Kidney epithelial cell (primary cell): ENCODE results near the gene DVL2. TPM values are rescaled to one million over a fixed set of nuclear protein-coding genes. Genes with fewer than 3 reads are reported as not detected.

Experiments used
- DNase-seq: peaks from one replicate; pipeline ENCODE4 v3.0.0-alpha.2; 2010; ENCODE audit warnings: low read depth
- H3K27me3 ChIP-seq: 2 replicates; pipeline ENCODE4 v1.6.0; 2011; ENCODE audit warnings: low read length; ENCODE audit not compliant: control insufficient read depth, insufficient read depth
- H3K36me3 ChIP-seq: 2 replicates; pipeline ENCODE4 v1.5.1; 2011; ENCODE audit warnings: low read length; ENCODE audit not compliant: control insufficient read depth, insufficient read depth
- H3K4me3 ChIP-seq: 2 replicates; pipeline ENCODE4 v1.5.1; 2011; ENCODE audit warnings: low read depth, mild to moderate bottlenecking, control low read depth, low read length
- total RNA-seq: library from RNA; depleted of rRNA; stranded (reverse); fragments of >200 nt; gene quantifications from 2 replicates; pipeline ENCODE4 v1.2.3, GENCODE V29; 2015
- TF ChIP-seq, protein P1 (sequence below): IDR thresholded peaks from 2 replicates; pipeline ENCODE4 v1.5.1; 2011; ENCODE audit warnings: mild to moderate bottlenecking, moderate library complexity, low read length, control low read depth, inconsistent platforms; ENCODE audit not compliant: insufficient read depth, poor library complexity, severe bottlenecking

DVL2 gene
- total RNA-seq, 1 donor from 2014 or later = 57.1 TPM

DNA sequence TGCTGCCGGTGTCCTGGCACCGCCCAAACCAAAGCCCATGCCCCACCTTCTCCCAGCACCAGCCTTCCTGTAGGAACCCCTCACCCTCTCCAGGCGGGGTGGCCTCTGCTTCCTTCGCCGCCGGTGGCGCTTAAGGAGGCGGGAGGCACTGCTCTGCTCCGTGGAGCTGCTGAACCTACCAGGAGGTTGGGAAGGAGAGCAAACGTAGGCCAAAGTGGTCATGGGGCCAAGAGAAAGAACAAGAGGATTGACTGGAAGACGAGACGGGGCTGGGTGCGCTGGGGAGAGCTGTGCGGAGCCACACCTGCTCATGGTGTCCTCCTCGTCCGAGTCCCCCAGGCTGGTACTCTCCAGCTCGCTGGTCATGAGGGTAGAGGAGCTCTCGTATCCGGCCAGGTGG, 4.8 kb downstream of the DVL2 start:
- DNase-seq = no peak

DNA sequence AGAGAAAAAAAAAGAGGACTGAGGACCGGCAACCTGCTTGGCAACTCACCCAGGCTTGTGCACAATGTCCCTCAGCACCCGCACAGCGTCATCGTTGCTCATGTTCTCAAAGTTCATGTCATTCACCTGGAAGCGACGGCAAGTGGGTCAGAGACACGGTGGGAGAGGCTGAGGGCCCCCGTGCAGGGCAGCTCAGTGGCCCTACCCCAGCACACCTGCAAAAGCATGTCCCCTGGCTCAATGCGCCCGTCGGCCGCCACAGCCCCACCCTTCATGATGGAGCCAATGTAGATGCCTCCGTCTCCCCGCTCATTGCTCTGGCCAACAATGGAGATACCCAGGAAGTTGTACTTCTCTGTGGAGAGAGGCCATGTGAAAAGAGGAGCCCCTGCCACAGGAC, 5.4 kb downstream of the DVL2 start:
- TF ChIP-seq, protein P1, sequence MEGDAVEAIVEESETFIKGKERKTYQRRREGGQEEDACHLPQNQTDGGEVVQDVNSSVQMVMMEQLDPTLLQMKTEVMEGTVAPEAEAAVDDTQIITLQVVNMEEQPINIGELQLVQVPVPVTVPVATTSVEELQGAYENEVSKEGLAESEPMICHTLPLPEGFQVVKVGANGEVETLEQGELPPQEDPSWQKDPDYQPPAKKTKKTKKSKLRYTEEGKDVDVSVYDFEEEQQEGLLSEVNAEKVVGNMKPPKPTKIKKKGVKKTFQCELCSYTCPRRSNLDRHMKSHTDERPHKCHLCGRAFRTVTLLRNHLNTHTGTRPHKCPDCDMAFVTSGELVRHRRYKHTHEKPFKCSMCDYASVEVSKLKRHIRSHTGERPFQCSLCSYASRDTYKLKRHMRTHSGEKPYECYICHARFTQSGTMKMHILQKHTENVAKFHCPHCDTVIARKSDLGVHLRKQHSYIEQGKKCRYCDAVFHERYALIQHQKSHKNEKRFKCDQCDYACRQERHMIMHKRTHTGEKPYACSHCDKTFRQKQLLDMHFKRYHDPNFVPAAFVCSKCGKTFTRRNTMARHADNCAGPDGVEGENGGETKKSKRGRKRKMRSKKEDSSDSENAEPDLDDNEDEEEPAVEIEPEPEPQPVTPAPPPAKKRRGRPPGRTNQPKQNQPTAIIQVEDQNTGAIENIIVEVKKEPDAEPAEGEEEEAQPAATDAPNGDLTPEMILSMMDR = no peak
- no peak overlapping the region for H3K4me3 ChIP-seq
- H3K27me3 ChIP-seq = no peaks in the 10 kb centered on the region
- peaks cover 4% of the 10 kb centered on the region for H3K36me3 ChIP-seq
- DNase-seq = no peak

More for the DNA sequence above, 4.8 kb downstream of the DVL2 start:
- no peaks in the 10 kb centered on the region for H3K27me3 ChIP-seq
- TF ChIP-seq, protein P1 = no peak
- H3K36me3 ChIP-seq = peaks cover 4% of the 10 kb centered on the region
- no peak overlapping the region for H3K4me3 ChIP-seq

DNA sequence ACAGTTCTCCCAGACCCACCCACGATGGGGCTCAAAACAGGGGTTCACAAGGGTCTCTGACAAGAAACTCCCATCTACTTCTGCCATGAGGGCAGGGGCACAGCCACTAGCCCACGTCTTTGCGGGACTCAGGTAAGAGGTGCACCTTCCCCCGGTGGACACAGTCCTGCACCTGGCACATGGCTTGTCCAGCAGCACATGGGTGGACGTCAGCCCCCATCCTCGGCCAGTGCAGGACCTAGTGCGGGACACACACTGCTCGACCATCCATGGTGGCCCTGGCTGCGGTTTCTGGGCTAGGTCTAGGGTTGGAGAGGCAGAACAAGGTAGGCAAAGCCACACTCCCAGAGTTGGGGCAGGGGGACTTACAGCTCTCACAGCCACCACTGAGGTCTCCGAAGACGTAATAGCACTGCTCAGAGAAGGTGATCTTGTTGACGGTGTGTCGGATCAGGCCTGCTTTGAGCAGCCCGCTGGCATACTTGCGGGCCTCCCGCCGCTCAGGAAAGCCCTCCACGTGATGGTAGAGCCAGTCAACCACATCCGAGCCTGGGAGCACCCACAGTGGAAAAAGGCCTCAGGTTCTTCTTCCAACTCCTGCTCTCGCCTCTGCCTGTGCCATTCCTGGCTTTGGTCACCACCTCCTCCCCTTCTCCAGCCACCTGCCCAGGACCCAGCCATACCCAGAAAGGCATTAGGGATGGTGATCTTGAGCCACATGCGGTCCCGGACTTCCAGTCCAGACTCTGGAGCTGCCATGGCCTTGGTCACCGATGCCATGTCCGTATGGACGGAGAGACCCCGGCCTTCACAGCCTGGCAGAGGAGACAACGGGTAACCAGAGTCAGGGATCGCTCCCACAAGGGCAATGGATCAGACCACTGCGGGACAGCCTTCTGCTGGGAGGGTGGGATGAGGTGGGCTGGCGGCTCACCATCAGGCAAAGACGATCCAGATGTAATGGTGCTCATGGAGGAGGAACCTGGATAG, 7.3 kb downstream of the DVL2 start:
- no peak for DNase-seq
- TF ChIP-seq, protein P1 = no peak
- Histone ChIP-seq H3K27me3 (no peaks in the 10 kb centered on the region), H3K36me3 (peaks cover 7% of the 10 kb centered on the region), H3K4me3 (no peak overlapping the region)

DNA sequence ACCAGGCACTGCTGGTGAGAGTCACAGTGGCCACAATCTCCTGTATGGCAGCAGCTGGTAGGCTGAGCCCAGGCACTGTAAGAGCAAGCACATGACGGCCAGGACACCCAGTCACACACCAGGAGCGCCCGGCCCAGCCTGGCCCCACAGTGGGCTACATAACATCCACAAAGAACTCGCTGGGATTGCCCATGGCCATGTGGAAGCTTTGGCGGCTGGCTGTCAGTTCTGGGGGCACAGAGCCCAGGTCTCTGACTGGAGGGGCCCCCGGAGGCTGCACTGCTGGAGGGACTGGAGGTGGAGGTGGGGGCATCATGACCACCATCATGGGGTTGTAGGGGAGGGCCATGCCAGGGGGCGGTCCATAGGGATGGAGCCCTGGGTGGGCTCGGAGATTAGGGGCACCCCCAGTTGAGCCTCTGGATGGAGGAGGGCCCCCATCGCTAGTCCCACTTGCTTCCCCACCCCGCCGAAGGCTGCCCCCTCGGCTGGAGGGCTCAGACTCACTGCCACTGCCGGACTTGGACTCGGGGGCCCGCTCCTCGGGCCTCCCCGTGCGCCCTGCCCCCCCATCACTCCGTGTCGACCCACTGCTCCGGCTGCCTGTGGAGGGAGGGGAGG, 8.5 kb downstream of the DVL2 start:
- no peak for DNase-seq
- TF ChIP-seq, protein P1 = no peak
- Histone ChIP-seq H3K36me3 (peaks cover 7% of the 10 kb centered on the region), H3K27me3 (no peaks in the 10 kb centered on the region), H3K4me3 (no peak overlapping the region)

DNA sequence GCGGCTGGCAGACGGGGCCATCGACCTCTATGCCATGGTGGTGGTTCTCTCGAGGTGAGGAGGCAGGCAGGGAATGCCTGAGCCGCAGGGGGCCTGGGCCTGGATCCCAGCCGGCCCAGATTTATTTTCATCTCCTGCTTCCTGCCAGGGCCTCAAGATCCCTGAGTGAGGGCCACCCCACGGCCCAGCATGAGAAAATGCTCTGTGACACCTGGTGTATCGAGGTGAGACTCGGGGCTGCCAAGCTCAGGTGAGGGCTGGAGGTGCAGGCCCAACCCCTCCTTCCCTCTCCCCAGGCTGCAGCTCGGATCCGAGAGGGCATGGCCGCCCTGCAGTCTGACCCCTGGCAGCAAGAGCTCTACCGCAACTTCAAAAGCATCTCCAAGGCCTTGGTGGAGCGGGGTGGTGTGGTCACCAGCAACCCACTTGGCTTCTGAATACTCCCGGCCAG, 9.6 kb downstream of the DVL2 start:
- no peaks in the 10 kb centered on the region for H3K27me3 ChIP-seq
- no peak for DNase-seq
- H3K36me3 ChIP-seq = peaks cover 7% of the 10 kb centered on the region
- TF ChIP-seq, protein P1 = no peak
- H3K4me3 ChIP-seq = no peak overlapping the region
